Liver (tissue), 9 donors: Measurements from ENCODE around the gene ERC2. TPM values are rescaled to one million over a fixed set of nuclear protein-coding genes. Genes with fewer than 3 reads are reported as not detected.

Experiments used
- DNase-seq: peaks from one replicate; pipeline ENCODE4 v3.0.0-alpha.2; 2017; ENCODE audit warnings: low spot score
- H3K27ac ChIP-seq, 2 donors: one replicate each; pipeline ENCODE4 v1.7.0; 2013; ENCODE audit warnings: inconsistent platforms in 2 of 2, low read length in 2 of 2, control low read depth in 1 of 2, low read depth in 1 of 2, mild to moderate bottlenecking in 1 of 2
- H3K27me3 ChIP-seq, 4 donors: one replicate each; pipeline versions ENCODE4 v1.6.1 to v1.7.0; 2013; ENCODE audit warnings: low read length in 3 of 4, inconsistent platforms in 1 of 4, mild to moderate bottlenecking in 1 of 4, moderate library complexity in 1 of 4; ENCODE audit not compliant: control insufficient read depth in 4 of 4, insufficient read depth in 4 of 4
- H3K36me3 ChIP-seq, 4 donors: one replicate each; pipeline versions ENCODE4 v1.6.1 to v1.7.0; 2013; ENCODE audit warnings: low read length in 3 of 4, mild to moderate bottlenecking in 3 of 4, low read depth in 1 of 4, moderate library complexity in 1 of 4; ENCODE audit not compliant: control insufficient read depth in 4 of 4, insufficient read depth in 3 of 4
- H3K4me1 ChIP-seq, 4 donors: one replicate each; pipeline versions ENCODE4 v1.6.1 to v1.7.0; 2013; ENCODE audit warnings: low read length in 3 of 4, mild to moderate bottlenecking in 3 of 4, moderate library complexity in 1 of 4; ENCODE audit not compliant: control insufficient read depth in 4 of 4, insufficient read depth in 4 of 4
- H3K4me3 ChIP-seq, 3 donors: one replicate each; pipeline versions ENCODE4 v1.6.1 to v1.7.0; 2013; ENCODE audit warnings: low read length in 3 of 3, control low read depth in 1 of 3, low read depth in 1 of 3, mild to moderate bottlenecking in 1 of 3
- H3K9ac ChIP-seq, 2 donors: one replicate each; pipeline ENCODE4 v1.7.0; 2013; ENCODE audit warnings: low read length in 2 of 2, mild to moderate bottlenecking in 2 of 2, moderate library complexity in 2 of 2, control low read depth in 1 of 2, low read depth in 1 of 2
- H3K9me3 ChIP-seq, 4 donors: one replicate each; pipeline versions ENCODE4 v1.6.1 to v1.7.0; 2013; ENCODE audit warnings: low read length in 3 of 4; ENCODE audit not compliant: control insufficient read depth in 4 of 4
- ATF3 ChIP-seq: IDR thresholded peaks from 2 replicates; pipeline ENCODE4 v1.6.1; 2016; ENCODE audit warnings: antibody characterized with exemption
- CTCF ChIP-seq: fragments of 150-350 bp; IDR thresholded peaks from 2 replicates; pipeline ENCODE4 v1.5.1; 2017; ENCODE audit warnings: improper control_type of control experiment, low read depth, low read length; ENCODE audit not compliant: missing input control
- EGR1 ChIP-seq, 2 donors: IDR thresholded peaks; 2 replicates each; pipeline ENCODE4 v1.6.1; 2016 to 2018; ENCODE audit warnings: antibody characterized with exemption in 2 of 2, low read depth in 2 of 2
- FOXA1 ChIP-seq: IDR thresholded peaks from 2 replicates; pipeline ENCODE4 v1.6.1; 2016; ENCODE audit warnings: antibody characterized with exemption
- FOXA2 ChIP-seq: IDR thresholded peaks from 2 replicates; pipeline ENCODE4 v1.6.1; 2016; ENCODE audit warnings: antibody characterized with exemption
- GABPA ChIP-seq, 2 donors: IDR thresholded peaks in 1 of 2; conservative IDR thresholded peaks in 1 of 2; 2 replicates each; pipeline ENCODE4 v1.6.1; 2016; ENCODE audit warnings: antibody characterized with exemption in 2 of 2, mild to moderate bottlenecking in 1 of 2, moderate library complexity in 1 of 2
- HNF4A ChIP-seq, 2 donors: conservative IDR thresholded peaks; 2 replicates each; pipeline ENCODE4 v1.6.1; 2016; ENCODE audit warnings: antibody characterized with exemption in 2 of 2, mild to moderate bottlenecking in 2 of 2
- HNF4G ChIP-seq: IDR thresholded peaks from 2 replicates; pipeline ENCODE4 v1.6.1; 2016; ENCODE audit warnings: antibody characterized with exemption
- JUND ChIP-seq, 2 donors: IDR thresholded peaks; 2 replicates each; pipeline ENCODE4 v1.6.1; 2016; ENCODE audit warnings: antibody characterized with exemption in 2 of 2
- MAX ChIP-seq: IDR thresholded peaks from 2 replicates; pipeline ENCODE4 v1.6.1; 2016; ENCODE audit warnings: antibody characterized with exemption
- RAD21 ChIP-seq, 2 donors: IDR thresholded peaks; 2 replicates each; pipeline ENCODE4 v1.6.1; 2016; ENCODE audit warnings: antibody characterized with exemption in 2 of 2, mild to moderate bottlenecking in 2 of 2
- RXRA ChIP-seq, 2 donors: IDR thresholded peaks; 2 replicates each; pipeline ENCODE4 v1.6.1; 2017 to 2018; ENCODE audit warnings: antibody characterized with exemption in 2 of 2, mild to moderate bottlenecking in 1 of 2
- SP1 ChIP-seq: IDR thresholded peaks from 2 replicates; pipeline ENCODE4 v1.6.1; 2018; ENCODE audit warnings: antibody characterized with exemption, mild to moderate bottlenecking
- TAF1 ChIP-seq: conservative IDR thresholded peaks from 2 replicates; pipeline ENCODE4 v1.6.1; 2016; ENCODE audit warnings: antibody characterized with exemption, mild to moderate bottlenecking
- YY1 ChIP-seq: IDR thresholded peaks from 2 replicates; pipeline ENCODE4 v1.6.1; 2016; ENCODE audit warnings: antibody characterized with exemption, mild to moderate bottlenecking
- WGBS: extraction: QIAGEN DNeasy Blood & Tissue Kit; methylation state at CpG from one replicate; pipeline ENCODE4 v1.1.7; 2013; 5-methylcytosine and 5-hydroxymethylcytosine counted together
- polyA plus RNA-seq, 2 donors: library from polyadenylated mRNA; stranded (reverse) in 1 of 2; unstranded in 1 of 2; fragments of 200-250 nt in 1 of 2; fragments of >200 nt in 1 of 2; fragmentation: Nextera tagmentation in 1 of 2; extraction: Ambion mirVana in 1 of 2; gene quantifications; one replicate each; pipeline versions ENCODE4 v1.2.1 to v1.2.3, GENCODE V29; 2013 to 2015
- total RNA-seq, 2 donors: library from RNA; depleted of rRNA; stranded (reverse); fragments of >200 nt; gene quantifications; one replicate each; pipeline ENCODE4 v1.2.3, GENCODE V29; 2014
- donor health status: healthy.
- donor health status: healthy.
- donor health status: healthy.
- donor health status: healthy.
- donor health status: healthy.

The ERC2 gene
- total and polyA plus RNA-seq, 4 donors = 0.14 to 0.25 TPM; not detected in 2

- TF ChIP-seq SP1 (no peak), HNF4G (no peak), HNF4A (conservative IDR thresholded peaks at IDR 0.05) (no peak), TAF1 (no peak), ATF3 (no peak), RXRA (IDR thresholded peaks at IDR 0.05) (no peak), JUND (IDR thresholded peaks at IDR 0.05) (no peak), FOXA2 (no peak), EGR1 (IDR thresholded peaks at IDR 0.05; ENCODE audit: low read depth in 2 of 2) (no peak), MAX (no peak), CTCF (no peak), FOXA1 (no peak), RAD21 (IDR thresholded peaks at IDR 0.05) (no peak), GABPA (IDR thresholded peaks at IDR 0.05 in 1 of 2, conservative IDR thresholded peaks at IDR 0.05 in 1 of 2) (no peak)
- WGBS = 72% methylated on average over 1 of the region's 1 CpG
- Histone ChIP-seq H3K9ac (no peak overlapping the region), H3K4me3 (no peak overlapping the region), H3K27me3 (peaks cover 0 to 4% (median 1%) of the 10 kb centered on the region in 4 donors), H3K27ac (no peak overlapping the region), H3K9me3 (peaks cover 2 to 15% (median 5%) of the 10 kb centered on the region in 4 donors), H3K36me3 (no peaks in the 10 kb centered on the region), H3K4me1 (no peaks in the 10 kb centered on the region)
- DNase-seq = no peak
Measured at GRCh38 chr3:56113231-56113630, 355.0 kb downstream of the ERC2 start.

- Histone ChIP-seq H3K27ac (no peak overlapping the region), H3K27me3 (peaks cover 0 to 4% (median 1%) of the 10 kb centered on the region in 4 donors), H3K9ac (no peak overlapping the region), H3K9me3 (peaks cover 2 to 15% (median 5%) of the 10 kb centered on the region in 4 donors), H3K4me1 (no peaks in the 10 kb centered on the region), H3K36me3 (no peaks in the 10 kb centered on the region), H3K4me3 (no peak overlapping the region)
- no peak for TF ChIP-seq FOXA1
- no peak for TF ChIP-seq HNF4A (conservative IDR thresholded peaks at IDR 0.05)
- TF ChIP-seq SP1 = no peak
- TF ChIP-seq YY1 = no peak
- no peak for TF ChIP-seq HNF4G
- TF ChIP-seq CTCF = no peak
- TF ChIP-seq MAX = no peak
- TF ChIP-seq JUND (IDR thresholded peaks at IDR 0.05) = no peak
- TF ChIP-seq FOXA2 = no peak
- TF ChIP-seq EGR1 (IDR thresholded peaks at IDR 0.05; ENCODE audit: low read depth in 2 of 2) = no peak
- TF ChIP-seq RAD21 (IDR thresholded peaks at IDR 0.05) = no peak
- TF ChIP-seq RXRA (IDR thresholded peaks at IDR 0.05) = no peak
- DNase-seq = no peak
- WGBS = 40% methylated on average over 3 of the region's 3 CpGs
Measured at GRCh38 chr3:56111606-56112304, 356.5 kb downstream of the ERC2 start.
